Measurements from ENCODE around the gene TNS4. TPM values are rescaled to one million over a fixed set of nuclear protein-coding genes. Genes with fewer than 3 reads are reported as not detected.

TNS4 gene
- total and polyA plus RNA-seq, 9 of the 15 experiments (the other 6 are each of a cell fraction or from before 2014, with no cell fraction given) = 0.04 to 0.73 (median 0.24) TPM; not detected in 1

DNA sequence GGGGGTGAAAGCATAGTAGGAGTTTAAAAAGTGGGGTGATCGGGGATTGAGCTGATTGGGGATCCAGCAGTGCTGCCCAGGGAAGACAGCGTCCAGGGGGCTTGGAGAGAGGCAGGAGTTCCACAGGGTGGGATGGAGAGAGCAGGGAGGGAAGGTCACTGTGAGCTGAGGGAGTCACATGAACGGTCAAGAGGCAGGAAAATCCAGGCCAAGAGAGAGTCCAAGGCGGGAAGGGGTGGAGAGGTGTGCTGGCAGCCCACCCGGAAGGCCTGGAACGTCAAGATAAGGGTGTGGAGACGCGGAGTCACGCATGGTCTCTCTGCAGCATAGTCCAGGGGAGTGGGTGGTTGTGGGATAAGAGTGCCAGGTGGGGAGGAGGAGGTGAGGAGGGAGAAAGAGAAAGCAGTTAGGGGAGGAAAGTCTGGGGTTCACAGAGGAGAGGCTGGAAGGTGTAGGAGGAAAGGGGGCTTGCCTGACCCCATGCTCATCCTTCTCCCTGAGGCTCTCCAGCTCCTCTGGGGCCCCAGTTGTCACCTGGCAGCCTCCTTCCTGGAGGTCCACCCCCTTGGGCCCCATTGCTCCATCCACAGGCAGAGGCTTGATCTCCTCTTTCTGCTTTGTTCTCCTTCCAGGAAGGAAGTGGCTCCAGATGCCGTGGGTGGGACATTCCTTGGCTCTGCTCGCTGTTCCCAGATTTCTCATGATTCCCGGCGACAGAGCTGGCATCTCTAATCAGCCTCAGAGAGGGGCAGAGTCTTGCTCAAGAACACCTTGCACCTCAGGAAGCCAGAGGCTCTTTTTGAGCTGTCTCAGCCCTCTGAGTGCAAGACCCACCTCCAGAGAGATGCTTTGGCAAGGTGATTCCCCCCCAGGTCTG is 35.1 kb upstream of the TNS4 start (continued):
- TF ChIP-seq, protein P1, sequence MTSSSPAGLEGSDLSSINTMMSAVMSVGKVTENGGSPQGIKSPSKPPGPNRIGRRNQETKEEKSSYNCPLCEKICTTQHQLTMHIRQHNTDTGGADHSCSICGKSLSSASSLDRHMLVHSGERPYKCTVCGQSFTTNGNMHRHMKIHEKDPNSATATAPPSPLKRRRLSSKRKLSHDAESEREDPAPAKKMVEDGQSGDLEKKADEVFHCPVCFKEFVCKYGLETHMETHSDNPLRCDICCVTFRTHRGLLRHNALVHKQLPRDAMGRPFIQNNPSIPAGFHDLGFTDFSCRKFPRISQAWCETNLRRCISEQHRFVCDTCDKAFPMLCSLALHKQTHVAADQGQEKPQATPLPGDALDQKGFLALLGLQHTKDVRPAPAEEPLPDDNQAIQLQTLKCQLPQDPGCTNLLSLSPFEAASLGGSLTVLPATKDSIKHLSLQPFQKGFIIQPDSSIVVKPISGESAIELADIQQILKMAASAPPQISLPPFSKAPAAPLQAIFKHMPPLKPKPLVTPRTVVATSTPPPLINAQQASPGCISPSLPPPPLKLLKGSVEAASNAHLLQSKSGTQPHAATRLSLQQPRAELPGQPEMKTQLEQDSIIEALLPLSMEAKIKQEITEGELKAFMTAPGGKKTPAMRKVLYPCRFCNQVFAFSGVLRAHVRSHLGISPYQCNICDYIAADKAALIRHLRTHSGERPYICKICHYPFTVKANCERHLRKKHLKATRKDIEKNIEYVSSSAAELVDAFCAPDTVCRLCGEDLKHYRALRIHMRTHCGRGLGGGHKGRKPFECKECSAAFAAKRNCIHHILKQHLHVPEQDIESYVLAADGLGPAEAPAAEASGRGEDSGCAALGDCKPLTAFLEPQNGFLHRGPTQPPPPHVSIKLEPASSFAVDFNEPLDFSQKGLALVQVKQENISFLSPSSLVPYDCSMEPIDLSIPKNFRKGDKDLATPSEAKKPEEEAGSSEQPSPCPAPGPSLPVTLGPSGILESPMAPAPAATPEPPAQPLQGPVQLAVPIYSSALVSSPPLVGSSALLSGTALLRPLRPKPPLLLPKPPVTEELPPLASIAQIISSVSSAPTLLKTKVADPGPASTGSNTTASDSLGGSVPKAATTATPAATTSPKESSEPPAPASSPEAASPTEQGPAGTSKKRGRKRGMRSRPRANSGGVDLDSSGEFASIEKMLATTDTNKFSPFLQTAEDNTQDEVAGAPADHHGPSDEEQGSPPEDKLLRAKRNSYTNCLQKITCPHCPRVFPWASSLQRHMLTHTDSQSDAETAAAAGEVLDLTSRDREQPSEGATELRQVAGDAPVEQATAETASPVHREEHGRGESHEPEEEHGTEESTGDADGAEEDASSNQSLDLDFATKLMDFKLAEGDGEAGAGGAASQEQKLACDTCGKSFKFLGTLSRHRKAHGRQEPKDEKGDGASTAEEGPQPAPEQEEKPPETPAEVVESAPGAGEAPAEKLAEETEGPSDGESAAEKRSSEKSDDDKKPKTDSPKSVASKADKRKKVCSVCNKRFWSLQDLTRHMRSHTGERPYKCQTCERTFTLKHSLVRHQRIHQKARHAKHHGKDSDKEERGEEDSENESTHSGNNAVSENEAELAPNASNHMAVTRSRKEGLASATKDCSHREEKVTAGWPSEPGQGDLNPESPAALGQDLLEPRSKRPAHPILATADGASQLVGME (CRISPR knock-in tag; IDR thresholded peaks at IDR 0.05) = no peak
- peak; percentile 39; the same call in 1 of the 2 replicates for TF ChIP-seq MEF2A (IDR thresholded peaks at IDR 0.05; ENCODE audit: control insufficient read depth, low read depth, low read length)
- no peak for TF ChIP-seq LCOR (CRISPR knock-in tag; IDR thresholded peaks at IDR 0.05)
- TF ChIP-seq CHD1 (IDR thresholded peaks at IDR 0.05; ENCODE audit: low read length) = no peak
- peak; percentile 96 for TF ChIP-seq CBFA2T2 (conservative IDR thresholded peaks at IDR 0.05)
- peak in 1 of 2 experiments; percentile 55; a peak in 1 of 4 replicates for TF ChIP-seq RCOR1 (IDR thresholded peaks at IDR 0.05; ENCODE audit: borderline replicate concordance in 1 of 2, low read depth in 2 of 2, low read length in 2 of 2)
- no peak for TF ChIP-seq HMG20B (CRISPR knock-in tag; IDR thresholded peaks at IDR 0.05)
- TF ChIP-seq ETV5 (CRISPR knock-in tag; IDR thresholded peaks at IDR 0.05; ENCODE audit: low read depth) = peak; percentile 65; the same call in 1 of the 2 replicates
- TF ChIP-seq ARHGAP35 (IDR thresholded peaks at IDR 0.05; ENCODE audit: partially characterized antibody) = no peak
- TF ChIP-seq, protein P2, sequence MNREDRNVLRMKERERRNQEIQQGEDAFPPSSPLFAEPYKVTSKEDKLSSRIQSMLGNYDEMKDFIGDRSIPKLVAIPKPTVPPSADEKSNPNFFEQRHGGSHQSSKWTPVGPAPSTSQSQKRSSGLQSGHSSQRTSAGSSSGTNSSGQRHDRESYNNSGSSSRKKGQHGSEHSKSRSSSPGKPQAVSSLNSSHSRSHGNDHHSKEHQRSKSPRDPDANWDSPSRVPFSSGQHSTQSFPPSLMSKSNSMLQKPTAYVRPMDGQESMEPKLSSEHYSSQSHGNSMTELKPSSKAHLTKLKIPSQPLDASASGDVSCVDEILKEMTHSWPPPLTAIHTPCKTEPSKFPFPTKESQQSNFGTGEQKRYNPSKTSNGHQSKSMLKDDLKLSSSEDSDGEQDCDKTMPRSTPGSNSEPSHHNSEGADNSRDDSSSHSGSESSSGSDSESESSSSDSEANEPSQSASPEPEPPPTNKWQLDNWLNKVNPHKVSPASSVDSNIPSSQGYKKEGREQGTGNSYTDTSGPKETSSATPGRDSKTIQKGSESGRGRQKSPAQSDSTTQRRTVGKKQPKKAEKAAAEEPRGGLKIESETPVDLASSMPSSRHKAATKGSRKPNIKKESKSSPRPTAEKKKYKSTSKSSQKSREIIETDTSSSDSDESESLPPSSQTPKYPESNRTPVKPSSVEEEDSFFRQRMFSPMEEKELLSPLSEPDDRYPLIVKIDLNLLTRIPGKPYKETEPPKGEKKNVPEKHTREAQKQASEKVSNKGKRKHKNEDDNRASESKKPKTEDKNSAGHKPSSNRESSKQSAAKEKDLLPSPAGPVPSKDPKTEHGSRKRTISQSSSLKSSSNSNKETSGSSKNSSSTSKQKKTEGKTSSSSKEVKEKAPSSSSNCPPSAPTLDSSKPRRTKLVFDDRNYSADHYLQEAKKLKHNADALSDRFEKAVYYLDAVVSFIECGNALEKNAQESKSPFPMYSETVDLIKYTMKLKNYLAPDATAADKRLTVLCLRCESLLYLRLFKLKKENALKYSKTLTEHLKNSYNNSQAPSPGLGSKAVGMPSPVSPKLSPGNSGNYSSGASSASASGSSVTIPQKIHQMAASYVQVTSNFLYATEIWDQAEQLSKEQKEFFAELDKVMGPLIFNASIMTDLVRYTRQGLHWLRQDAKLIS (CRISPR knock-in tag; IDR thresholded peaks at IDR 0.05) = no peak
- TF ChIP-seq GATAD2A (IDR thresholded peaks at IDR 0.05) = peak; percentile 92
- peak; percentile 85 for TF ChIP-seq LEF1 (IDR thresholded peaks at IDR 0.05)
- no peak for TF ChIP-seq RAD21 (CRISPR knock-in tag; conservative IDR thresholded peaks at IDR 0.05 in 1 of 2, IDR thresholded peaks at IDR 0.05 in 1 of 2)
- TF ChIP-seq PHF20 (IDR thresholded peaks at IDR 0.05; ENCODE audit: partially characterized antibody) = peak; percentile 33
- TF ChIP-seq EP300 (IDR thresholded peaks at IDR 0.05; ENCODE audit: low read length) = peak; percentile 87
- TF ChIP-seq CCAR2 (IDR thresholded peaks at IDR 0.05; ENCODE audit: low read depth, low read length) = no peak
- TF ChIP-seq ZNF778 (CRISPR knock-in tag; IDR thresholded peaks at IDR 0.05) = no peak
- no peak for TF ChIP-seq GTF2F1 (IDR thresholded peaks at IDR 0.05; ENCODE audit: low read depth, low read length)
- no peak for TF ChIP-seq GABPB1 (CRISPR knock-in tag; IDR thresholded peaks at IDR 0.05)
- TF ChIP-seq ADNP (tag; IDR thresholded peaks at IDR 0.05) = no peak

Data from K562 (cell line).